Measurements from ENCODE around the gene ABCB11. TPM values are rescaled to one million over a fixed set of nuclear protein-coding genes. Genes with fewer than 3 reads are reported as not detected.

ABCB11 gene
- polyA plus RNA-seq, 3 donors = not detected

GRCh38 chr2:168920504-168921157, 110.5 kb downstream of the ABCB11 start:
- no peak overlapping the region for H2AFZ ChIP-seq (ENCODE audit: insufficient read depth, low read depth, low read length, poor library complexity, severe bottlenecking)
- intact Hi-C loops (cut with micrococcal nuclease) = loop anchor here (2.0 to 5.0 kb wide), 2 partner anchors 573 to 574 kb away; no protein-coding TSS in a partner anchor

GRCh38 chr2:168916331-168916675, 114.8 kb downstream of the ABCB11 start:
- Mint-ChIP-seq H3K4me3 (no peak overlapping the region), H3K36me3 (no peaks in the 10 kb centered on the region), H3K9me3 (peaks cover 0 to 2% (median 0%) of the 10 kb centered on the region in 7 donors), H3K27me3 (ENCODE audit: low read depth in 3 of 3) (peaks cover 7 to 15% (median 9%) of the 10 kb centered on the region in 3 donors), H3K4me1 (peaks cover 15% of the 10 kb centered on the region), H3K27ac (no peak overlapping the region)
- TF ChIP-seq CTCF (IDR thresholded peaks at IDR 0.05) = no peak
- no CpG with 5 or more reads among the region's 4 CpGs for WGBS (ENCODE audit: insufficient coverage)
- Histone ChIP-seq H3K27ac (ENCODE audit: low read depth in 1 of 2, low read length in 2 of 2) (no peak overlapping the region), H3K4me1 (ENCODE audit: control insufficient read depth in 1 of 2, insufficient read depth in 2 of 2, low read length in 2 of 2) (peaks cover 5 to 6% of the 10 kb centered on the region in 2 donors), H2AFZ (ENCODE audit: insufficient read depth, low read depth, low read length, poor library complexity, severe bottlenecking) (no peak overlapping the region), H4K20me1 (ENCODE audit: insufficient read depth, low read length) (no peaks in the 10 kb centered on the region), H3K27me3 (ENCODE audit: control insufficient read depth in 2 of 2, insufficient read depth in 2 of 2, low read length in 2 of 2) (peaks cover 2 to 3% of the 10 kb centered on the region in 2 donors), H3K4me2 (replicated peaks; ENCODE audit: extremely low read depth, low read length, poor library complexity, severe bottlenecking) (no peak overlapping the region), H3K9me3 (replicated peaks in 1 of 2; ENCODE audit: control insufficient read depth in 1 of 2, insufficient read depth in 1 of 2, low read length in 2 of 2) (no peaks in the 10 kb centered on the region), H3K36me3 (replicated peaks in 1 of 2; ENCODE audit: control insufficient read depth in 1 of 2, insufficient read depth in 2 of 2, low read length in 2 of 2) (no peaks in the 10 kb centered on the region), H3K4me3 (replicated peaks in 1 of 3; ENCODE audit: low read depth in 2 of 3, low read length in 3 of 3) (no peak overlapping the region), H3K79me2 (ENCODE audit: insufficient read depth, low read length) (no peaks in the 10 kb centered on the region), H3K9ac (ENCODE audit: insufficient read depth, low read length, poor library complexity, severe bottlenecking) (no peak overlapping the region)
- DNase-seq = no peak
- intact Hi-C loops (cut with micrococcal nuclease) = no loop called here

More at GRCh38 chr2:168920504-168921157, 110.5 kb downstream of the ABCB11 start:
- Histone ChIP-seq H3K9me3 (replicated peaks in 1 of 2; ENCODE audit: control insufficient read depth in 1 of 2, insufficient read depth in 1 of 2, low read length in 2 of 2) (no peaks in the 10 kb centered on the region), H3K27ac (ENCODE audit: low read depth in 1 of 2, low read length in 2 of 2) (no peak overlapping the region), H3K4me2 (replicated peaks; ENCODE audit: extremely low read depth, low read length, poor library complexity, severe bottlenecking) (no peak overlapping the region), H3K9ac (ENCODE audit: insufficient read depth, low read length, poor library complexity, severe bottlenecking) (no peak overlapping the region), H3K79me2 (ENCODE audit: insufficient read depth, low read length) (no peaks in the 10 kb centered on the region), H3K4me3 (replicated peaks in 1 of 3; ENCODE audit: low read depth in 2 of 3, low read length in 3 of 3) (no peak overlapping the region), H3K36me3 (replicated peaks in 1 of 2; ENCODE audit: control insufficient read depth in 1 of 2, insufficient read depth in 2 of 2, low read length in 2 of 2) (no peaks in the 10 kb centered on the region), H3K4me1 (ENCODE audit: control insufficient read depth in 1 of 2, insufficient read depth in 2 of 2, low read length in 2 of 2) (no peaks in the 10 kb centered on the region), H3K27me3 (ENCODE audit: control insufficient read depth in 2 of 2, insufficient read depth in 2 of 2, low read length in 2 of 2) (no peaks in the 10 kb centered on the region), H4K20me1 (ENCODE audit: insufficient read depth, low read length) (no peaks in the 10 kb centered on the region)
- 100% methylated on average over 1 of the region's 4 CpGs for whole genome bisulfite sequencing (ENCODE audit: insufficient coverage)
- peak; percentile 11 to 48 (median 23) for DNase-seq
- Mint-ChIP-seq H3K9me3 (peaks cover 0 to 2% (median 0%) of the 10 kb centered on the region in 7 donors), H3K4me1 (no peaks in the 10 kb centered on the region), H3K4me3 (no peak overlapping the region), H3K27me3 (ENCODE audit: low read depth in 3 of 3) (peaks cover 0 to 3% (median 1%) of the 10 kb centered on the region in 3 donors), H3K27ac (no peak overlapping the region), H3K36me3 (no peaks in the 10 kb centered on the region)
- TF ChIP-seq CTCF (IDR thresholded peaks at IDR 0.05) = peak; percentile 85

Measured in CD14-positive monocyte (primary cell).